MM.1S (cell line): ENCODE results near the gene BTBD17.

Experiments used
- DNase-seq: peaks from one replicate; pipeline ENCODE4 v3.0.0-alpha.2; 2015
- H2AFZ ChIP-seq: fragments of 300-600 bp; sonication (generic); 2 replicates; pipeline ENCODE4 v1.6.0; 2016; ENCODE audit warnings: antibody characterized with exemption, low read length
- H3F3A ChIP-seq: fragments of 300-600 bp; sonication (generic); 2 replicates; pipeline ENCODE4 v1.6.1; 2016; ENCODE audit warnings: mild to moderate bottlenecking, antibody characterized with exemption, low read length, moderate library complexity, mixed read lengths; ENCODE audit not compliant: insufficient read depth
- H3K27ac ChIP-seq: fragments of 300-600 bp; sonication (generic); 2 replicates; pipeline ENCODE4 v1.5.1; 2016; ENCODE audit warnings: mild to moderate bottlenecking, low read length
- H3K27me3 ChIP-seq: fragments of 300-600 bp; sonication (generic); replicated peaks from 2 replicates; pipeline ENCODE4 v1.6.0; 2016; ENCODE audit warnings: low read length; ENCODE audit not compliant: insufficient read depth
- H3K36me3 ChIP-seq: fragments of 300-600 bp; sonication (generic); replicated peaks from 2 replicates; pipeline ENCODE4 v1.6.1; 2016; ENCODE audit warnings: mild to moderate bottlenecking, low read length, mixed read lengths; ENCODE audit not compliant: insufficient read depth
- H3K4me1 ChIP-seq: fragments of 300-600 bp; sonication (generic); 2 replicates; pipeline ENCODE4 v1.6.1; 2016; ENCODE audit warnings: low read length, mixed read lengths
- H3K4me2 ChIP-seq: fragments of 300-600 bp; sonication (generic); 2 replicates; pipeline ENCODE4 v1.6.0; 2016; ENCODE audit warnings: low read depth, low read length
- H3K4me3 ChIP-seq: fragments of 300-600 bp; sonication (generic); 2 replicates; pipeline ENCODE4 v1.5.1; 2016; ENCODE audit warnings: low read length, mixed read lengths
- H3K79me2 ChIP-seq: fragments of 300-600 bp; sonication (generic); 2 replicates; pipeline ENCODE4 v1.6.1; 2016; ENCODE audit warnings: mixed run types, low read length, mixed read lengths
- H3K9ac ChIP-seq: fragments of 300-600 bp; sonication (generic); 2 replicates; pipeline ENCODE4 v1.6.1; 2016; ENCODE audit warnings: low read length, mixed read lengths
- H3K9me2 ChIP-seq: fragments of 300-600 bp; sonication (generic); replicated peaks from 2 replicates; pipeline ENCODE4 v1.6.1; 2016; ENCODE audit warnings: mild to moderate bottlenecking, low read length, mixed read lengths; ENCODE audit not compliant: insufficient read depth
- H3K9me3 ChIP-seq: fragments of 300-600 bp; sonication (generic); replicated peaks from 2 replicates; pipeline ENCODE4 v1.6.1; 2016; ENCODE audit warnings: mild to moderate bottlenecking, low read length, mixed read lengths; ENCODE audit not compliant: insufficient read depth
- H4K20me1 ChIP-seq: fragments of 300-600 bp; sonication (generic); 2 replicates; pipeline ENCODE4 v1.6.1; 2016; ENCODE audit warnings: mild to moderate bottlenecking, low read length, moderate library complexity, mixed read lengths; ENCODE audit not compliant: insufficient read depth
- EZH2 ChIP-seq: fragments of 300-600 bp; sonication (generic); optimal IDR thresholded peaks from 2 replicates; pipeline ENCODE3; 2017; ENCODE audit warnings: low read depth, mild to moderate bottlenecking, antibody characterized with exemption, low read length, mixed read lengths
- EZH2phosphoT487 ChIP-seq: fragments of 300-600 bp; sonication (generic); IDR thresholded peaks from 2 replicates; pipeline ENCODE4 v1.6.1; 2018; ENCODE audit warnings: antibody characterized with exemption, low read length
- TF ChIP-seq, protein P1 (sequence below): fragments of 300-600 bp; sonication (generic); IDR thresholded peaks from 2 replicates; pipeline ENCODE4 v1.5.1; 2016; ENCODE audit warnings: antibody characterized with exemption, low read length, mixed read lengths

BTBD17 gene

DNA sequence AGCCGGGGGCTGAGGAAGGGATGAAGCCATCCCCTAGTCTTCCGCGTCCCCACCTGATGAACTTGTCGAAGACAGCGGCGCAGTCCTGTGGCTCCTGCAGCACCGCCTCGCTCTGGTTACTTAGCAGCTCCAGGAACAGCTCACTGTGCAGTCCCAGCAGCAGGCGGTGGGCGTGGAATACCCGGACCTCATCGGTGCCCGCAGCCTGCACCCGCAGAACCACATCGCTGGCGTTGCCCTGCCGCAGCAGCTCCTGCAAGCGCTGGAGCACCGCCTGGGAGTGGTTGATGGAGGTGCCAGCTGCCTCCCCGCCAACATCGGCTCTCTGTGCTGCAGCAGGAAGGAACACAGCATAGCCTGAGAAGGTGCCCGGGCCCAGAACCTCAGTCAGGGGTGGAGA, 1.8 kb downstream of the BTBD17 start:
- Histone ChIP-seq H2AFZ (no peak overlapping the region), H3K4me1 (no peaks in the 10 kb centered on the region), H3K79me2 (no peaks in the 10 kb centered on the region), H3K36me3 (no peaks in the 10 kb centered on the region), H4K20me1 (no peaks in the 10 kb centered on the region), H3K9ac (no peak overlapping the region), H3K9me3 (no peaks in the 10 kb centered on the region), H3K4me3 (no peak overlapping the region), H3K27ac (no peak overlapping the region), H3K9me2 (no peaks in the 10 kb centered on the region), H3F3A (no peaks in the 10 kb centered on the region), H3K27me3 (peaks cover 84% of the 10 kb centered on the region), H3K4me2 (no peak overlapping the region)
- DNase-seq = no peak
- TF ChIP-seq EZH2 = no peak
- TF ChIP-seq, protein P1, sequence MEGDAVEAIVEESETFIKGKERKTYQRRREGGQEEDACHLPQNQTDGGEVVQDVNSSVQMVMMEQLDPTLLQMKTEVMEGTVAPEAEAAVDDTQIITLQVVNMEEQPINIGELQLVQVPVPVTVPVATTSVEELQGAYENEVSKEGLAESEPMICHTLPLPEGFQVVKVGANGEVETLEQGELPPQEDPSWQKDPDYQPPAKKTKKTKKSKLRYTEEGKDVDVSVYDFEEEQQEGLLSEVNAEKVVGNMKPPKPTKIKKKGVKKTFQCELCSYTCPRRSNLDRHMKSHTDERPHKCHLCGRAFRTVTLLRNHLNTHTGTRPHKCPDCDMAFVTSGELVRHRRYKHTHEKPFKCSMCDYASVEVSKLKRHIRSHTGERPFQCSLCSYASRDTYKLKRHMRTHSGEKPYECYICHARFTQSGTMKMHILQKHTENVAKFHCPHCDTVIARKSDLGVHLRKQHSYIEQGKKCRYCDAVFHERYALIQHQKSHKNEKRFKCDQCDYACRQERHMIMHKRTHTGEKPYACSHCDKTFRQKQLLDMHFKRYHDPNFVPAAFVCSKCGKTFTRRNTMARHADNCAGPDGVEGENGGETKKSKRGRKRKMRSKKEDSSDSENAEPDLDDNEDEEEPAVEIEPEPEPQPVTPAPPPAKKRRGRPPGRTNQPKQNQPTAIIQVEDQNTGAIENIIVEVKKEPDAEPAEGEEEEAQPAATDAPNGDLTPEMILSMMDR = no peak
- no peak for TF ChIP-seq EZH2phosphoT487

- Histone ChIP-seq H3K9me2 (no peaks in the 10 kb centered on the region), H3K9me3 (no peaks in the 10 kb centered on the region), H3K9ac (no peak overlapping the region), H3K27ac (no peak overlapping the region), H3F3A (no peaks in the 10 kb centered on the region), H3K4me3 (no peak overlapping the region), H3K4me1 (no peaks in the 10 kb centered on the region), H3K36me3 (no peaks in the 10 kb centered on the region), H3K27me3 (peaks cover 92% of the 10 kb centered on the region), H3K4me2 (no peak overlapping the region), H4K20me1 (no peaks in the 10 kb centered on the region), H3K79me2 (no peaks in the 10 kb centered on the region), H2AFZ (no peak overlapping the region)
- no peak for TF ChIP-seq EZH2phosphoT487
- TF ChIP-seq EZH2 = no peak
- TF ChIP-seq, protein P1 = no peak
- no peak for DNase-seq
These were observed 3.0 kb downstream of the BTBD17 start for GRCh38 chr17:74358697-74359096.

DNA sequence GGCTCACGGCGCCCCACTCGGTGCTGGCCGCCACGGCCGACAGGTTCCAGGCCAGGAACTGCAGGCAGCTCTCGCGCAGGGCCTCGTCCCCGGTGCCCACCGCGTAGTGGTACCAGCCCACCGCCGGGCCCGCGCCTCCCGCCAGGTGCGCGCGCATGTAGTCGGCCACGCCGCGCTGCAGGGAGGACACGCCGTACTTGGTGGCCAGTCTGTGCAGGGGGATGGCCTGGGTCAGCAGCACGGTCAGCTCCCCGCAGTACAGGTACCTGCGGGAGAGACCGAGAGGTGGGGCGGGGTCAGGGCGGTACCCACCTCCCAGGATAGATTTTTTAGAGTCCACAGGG, 4.2 kb downstream of the BTBD17 start:
- TF ChIP-seq, protein P1 = no peak
- TF ChIP-seq EZH2 (no peak), EZH2phosphoT487 (no peak)
- no peak overlapping the region for H3K4me2 ChIP-seq
- H2AFZ ChIP-seq = no peak overlapping the region
- H3K27ac ChIP-seq = no peak overlapping the region
- no peaks in the 10 kb centered on the region for H4K20me1 ChIP-seq
- H3K9ac ChIP-seq = no peak overlapping the region
- H3K36me3 ChIP-seq = no peaks in the 10 kb centered on the region
- H3K9me2 ChIP-seq = no peaks in the 10 kb centered on the region
- H3K9me3 ChIP-seq = no peaks in the 10 kb centered on the region
- H3K27me3 ChIP-seq = peaks cover 92% of the 10 kb centered on the region
- H3K4me1 ChIP-seq = no peaks in the 10 kb centered on the region
- no peak overlapping the region for H3K4me3 ChIP-seq
- no peak for DNase-seq
- H3K79me2 ChIP-seq = no peaks in the 10 kb centered on the region
- no peaks in the 10 kb centered on the region for H3F3A ChIP-seq
